Measurements from ENCODE around the gene LFNG.
"Not testable (repeated sequence)": the region's sequence is repeated elsewhere in the genome, so short reads cannot be mapped to it uniquely, and the experiment has no call there.

The LFNG gene

DNA sequence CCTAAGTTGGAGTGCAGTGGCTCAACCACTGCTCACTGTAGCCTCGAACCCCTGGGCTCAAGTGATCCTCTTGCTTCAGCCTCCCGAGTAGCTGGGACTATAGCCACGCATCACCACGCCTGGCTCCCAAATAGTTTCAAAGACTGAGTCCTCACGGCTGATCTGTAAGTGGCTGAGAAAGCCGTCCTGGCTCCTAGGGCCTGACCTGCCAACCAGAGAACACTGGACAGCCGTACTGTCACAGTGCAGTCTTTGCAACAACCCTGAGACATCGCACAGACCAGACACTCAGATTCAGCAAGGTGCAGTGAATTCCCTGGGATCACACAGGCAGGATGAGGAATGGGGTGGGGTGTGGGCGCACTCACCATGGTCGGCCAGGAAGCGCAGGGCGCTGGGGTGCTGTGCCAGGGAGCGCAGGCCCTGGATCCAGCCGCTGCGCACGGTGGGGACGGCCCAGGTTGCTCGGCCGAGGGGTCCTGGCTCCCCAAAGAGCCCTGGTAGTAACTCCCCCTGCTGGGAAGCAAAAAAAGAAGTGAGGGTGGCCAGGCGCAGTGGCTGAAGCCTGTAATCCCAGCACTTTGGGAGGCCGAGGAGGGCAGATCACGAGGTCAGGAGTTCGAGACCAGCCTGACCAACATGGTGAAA is 25.1 kb downstream of the LFNG start:
- DNase-seq (ENCODE audit: low read depth in 2 of 2), result no peak

DNA sequence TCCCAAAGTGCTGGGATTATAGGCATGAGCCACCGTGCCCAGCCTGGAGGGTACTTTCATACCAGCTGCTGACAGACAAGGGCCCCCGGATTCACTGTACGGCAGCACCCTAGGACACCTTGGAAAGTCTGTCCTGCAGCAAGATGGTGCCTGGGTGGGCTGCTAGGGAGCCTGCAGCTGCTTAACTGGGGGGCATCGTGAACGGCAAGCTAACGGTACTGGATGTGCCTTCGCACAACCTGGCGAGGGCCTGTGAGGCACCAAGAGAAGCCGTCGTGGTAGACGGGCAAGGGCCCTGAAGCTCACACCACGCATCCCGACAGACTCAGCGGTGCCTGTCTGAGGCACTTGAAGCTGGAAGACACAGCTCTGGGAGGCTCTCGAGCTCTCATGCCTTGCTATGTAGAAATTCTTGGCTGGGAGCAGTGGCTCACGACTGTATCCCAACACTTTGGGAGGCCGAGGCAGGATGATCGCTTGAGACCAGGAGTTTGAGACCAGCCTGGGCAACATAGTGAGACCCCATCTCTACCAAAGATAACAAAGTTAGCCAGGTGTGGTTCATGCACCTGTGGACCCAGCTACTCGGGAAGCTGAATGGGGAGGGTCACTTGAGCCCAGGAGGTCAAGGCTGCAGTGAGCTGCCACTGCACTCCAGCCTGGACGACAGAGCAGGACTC is 26.3 kb downstream of the LFNG start:
- no peak for DNase-seq (ENCODE audit: low read depth in 2 of 2)

DNA sequence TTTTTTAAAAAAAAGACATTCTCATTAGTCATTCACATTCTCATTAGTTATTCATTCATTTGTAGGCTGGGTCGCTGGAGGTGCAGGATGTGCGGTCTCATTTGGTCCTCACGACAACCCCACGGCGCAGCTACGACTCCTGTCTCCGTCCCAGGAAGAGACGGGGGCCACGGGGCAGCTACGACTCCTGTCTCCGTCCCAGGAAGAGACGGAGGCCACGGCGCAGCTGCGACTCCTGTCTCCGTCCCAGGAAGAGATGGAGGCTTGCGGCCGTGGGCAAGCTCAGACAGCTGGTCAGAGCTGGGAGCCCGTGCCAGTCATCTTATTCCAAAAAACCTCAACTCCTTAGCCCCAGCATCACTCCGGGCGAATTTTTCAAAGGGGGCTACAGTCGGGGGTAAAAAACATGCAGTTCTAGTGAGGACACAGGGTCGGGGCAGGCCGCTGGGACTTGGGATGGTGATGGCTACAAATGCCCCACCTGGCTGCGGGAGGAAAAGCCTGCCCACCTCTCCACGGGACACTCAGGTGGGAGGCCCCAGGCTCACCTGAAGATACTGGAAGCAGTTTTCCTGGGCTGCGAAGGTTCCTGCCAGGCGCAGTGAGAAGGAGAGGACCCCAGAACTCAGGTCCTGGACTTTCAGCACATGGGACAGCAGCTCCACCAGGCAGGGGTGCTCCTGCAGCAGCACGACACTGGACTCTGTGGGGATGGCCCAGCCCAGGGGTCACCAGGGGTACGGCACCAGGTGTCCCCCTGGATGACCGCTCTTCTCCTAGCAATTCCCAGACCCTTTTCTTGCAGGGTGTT is 27.4 kb downstream of the LFNG start:
- no peak for DNase-seq (ENCODE audit: low read depth in 2 of 2)

DNA sequence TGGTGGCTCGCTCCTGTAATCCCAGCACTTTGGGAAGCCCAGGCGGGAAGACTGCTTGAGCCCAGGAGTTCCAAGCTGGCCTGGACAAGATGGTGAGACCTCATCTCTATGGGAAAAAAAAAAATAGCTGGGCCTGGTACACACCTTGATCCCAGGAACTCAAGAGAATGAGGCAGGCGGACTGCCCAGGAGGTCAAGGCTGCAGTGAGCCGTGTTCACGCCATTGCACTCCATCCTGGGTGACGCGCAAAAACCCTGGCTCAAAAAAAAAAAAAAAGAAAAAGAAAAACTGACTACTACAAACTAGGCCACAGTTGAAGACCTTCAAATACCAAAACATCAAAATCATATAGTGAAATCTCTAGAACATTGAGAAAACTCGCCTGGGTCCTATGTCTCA is 31.8 kb downstream of the LFNG start:
- no peak for DNase-seq (ENCODE audit: low read depth in 2 of 2)

DNA sequence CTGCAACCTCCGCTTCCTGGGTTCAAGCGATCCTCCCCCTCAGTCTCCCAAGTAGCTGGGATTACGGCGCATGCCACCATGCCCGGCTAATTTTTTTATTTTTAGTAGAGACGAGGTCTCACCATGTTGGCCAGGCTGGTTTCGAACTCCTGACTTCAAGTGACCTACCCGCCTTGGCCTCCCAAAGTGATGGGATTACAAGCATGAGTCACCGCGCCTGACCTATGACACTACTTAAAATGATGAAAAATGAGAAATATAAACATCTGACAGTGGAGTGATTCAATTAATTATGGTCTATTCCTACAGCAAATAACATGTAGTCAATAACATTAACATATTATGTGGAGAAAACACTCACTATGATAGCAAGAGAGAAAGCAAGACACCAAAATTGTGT is 33.5 kb downstream of the LFNG start:
- no peak for DNase-seq (ENCODE audit: low read depth in 2 of 2)

DNA sequence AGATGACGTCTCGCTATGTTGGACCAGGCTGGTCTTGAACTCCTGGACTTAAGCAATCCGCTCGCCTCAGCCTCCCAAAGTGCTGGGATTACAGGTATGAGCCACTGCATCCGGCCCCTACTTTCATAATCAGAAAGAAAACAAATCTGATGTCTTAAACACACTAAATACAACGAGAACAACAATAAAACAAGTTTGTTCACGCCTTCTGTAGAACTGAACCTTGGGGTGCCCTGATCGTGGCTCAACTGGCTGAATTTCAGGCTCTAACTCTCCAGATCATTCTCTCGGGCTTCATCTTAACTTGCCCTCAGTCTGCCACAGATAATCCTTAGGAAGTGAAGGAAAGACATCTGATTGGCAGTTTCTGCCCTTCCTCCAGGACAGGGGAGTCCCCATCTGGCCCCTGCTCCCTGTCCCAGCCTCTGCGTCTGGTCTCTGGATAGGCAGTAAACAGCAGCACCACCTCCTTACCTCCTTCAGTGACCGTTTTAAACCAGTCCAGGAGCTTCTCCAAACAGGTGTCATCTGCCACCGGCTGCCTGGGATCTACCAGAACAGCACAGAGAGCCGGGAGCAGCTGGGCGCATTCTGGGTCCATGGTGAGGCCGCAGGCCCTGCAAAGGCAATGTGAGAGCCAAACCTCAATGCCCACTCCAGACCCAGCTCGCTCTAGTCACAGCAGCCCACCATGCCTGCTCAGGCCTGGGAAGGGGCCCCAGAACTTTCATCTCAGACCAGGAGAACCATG is 34.4 kb downstream of the LFNG start:
- no peak for DNase-seq (ENCODE audit: low read depth in 2 of 2)

DNA sequence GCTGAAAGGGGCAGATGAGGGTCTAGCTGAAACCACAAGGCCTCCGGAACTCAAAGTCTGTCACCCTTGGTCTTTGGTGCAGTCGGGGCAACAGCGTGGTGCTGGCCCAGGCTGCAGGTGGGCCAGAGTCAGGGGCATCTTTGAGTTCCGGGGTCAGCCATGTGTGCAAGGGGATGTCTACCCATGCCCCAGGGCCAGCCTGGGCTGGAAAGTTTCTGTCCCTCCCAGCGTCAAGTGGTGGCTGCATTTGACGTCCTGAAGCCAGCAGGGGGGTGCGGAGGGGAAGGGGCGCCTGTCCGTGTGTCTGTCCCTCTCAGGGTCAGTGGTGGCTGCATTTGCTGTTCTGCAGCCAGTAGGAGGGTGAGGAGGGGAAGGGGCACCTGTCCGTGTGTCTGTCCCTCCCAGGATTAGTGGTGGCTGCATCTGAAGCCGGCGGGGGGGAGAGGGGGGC is 35.1 kb downstream of the LFNG start:
- no peak for DNase-seq (ENCODE audit: low read depth in 2 of 2)

DNA sequence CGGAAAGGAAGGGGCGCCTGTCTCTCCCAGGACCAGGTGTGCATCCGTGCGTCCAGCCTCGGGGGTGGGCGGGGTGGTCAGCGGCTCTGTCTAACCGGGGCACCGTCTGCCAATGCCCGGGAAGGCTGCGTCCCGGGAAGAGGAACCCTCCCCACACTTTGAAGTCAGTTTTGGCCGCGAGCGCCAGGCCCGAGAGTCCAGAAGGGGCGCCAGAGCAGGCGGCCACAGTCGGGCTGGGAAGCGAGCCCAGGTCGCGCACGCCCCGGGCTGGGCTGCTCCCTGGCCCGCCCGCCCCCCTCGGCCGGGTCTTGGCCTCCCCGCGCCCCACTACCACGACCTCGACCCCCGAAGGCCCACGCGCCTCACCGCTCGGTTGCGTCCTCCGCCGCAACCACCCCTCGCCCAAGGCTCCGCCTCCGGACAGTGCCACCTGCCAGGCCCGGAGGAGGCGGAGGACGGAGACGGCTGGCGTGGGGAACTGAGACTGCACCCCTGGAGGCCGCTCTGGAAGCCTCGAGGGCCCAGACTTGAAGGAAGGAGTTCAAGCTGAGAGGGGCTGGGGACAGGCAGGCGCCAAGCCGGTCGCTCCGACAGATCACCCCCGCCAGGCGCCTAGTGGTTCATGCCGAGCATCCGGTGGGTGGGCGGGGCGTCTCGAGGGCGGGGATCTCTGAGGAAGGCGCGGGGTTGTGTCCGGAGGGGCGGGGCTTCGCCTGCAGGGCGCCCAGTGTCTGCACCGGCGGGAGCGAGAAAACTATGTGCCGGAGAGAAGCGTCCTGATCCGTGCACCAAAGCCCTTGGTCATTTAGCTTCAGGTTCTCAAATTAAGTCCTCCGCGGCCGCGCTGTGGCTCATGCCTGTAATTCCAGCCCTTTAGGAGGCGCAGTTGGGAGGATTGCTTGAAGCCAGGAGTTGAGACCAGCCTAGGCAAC is 35.8 kb downstream of the LFNG start, which contains the start of gene BRAT1:
BRAT1 (minus strand) TSS at position 404 of the 932 bp plus-strand sequence. CDS start 1,093 bp downstream, outside the sequence.
- peak; percentile 87 to 92 for DNase-seq (ENCODE audit: low read depth in 2 of 2)

DNA sequence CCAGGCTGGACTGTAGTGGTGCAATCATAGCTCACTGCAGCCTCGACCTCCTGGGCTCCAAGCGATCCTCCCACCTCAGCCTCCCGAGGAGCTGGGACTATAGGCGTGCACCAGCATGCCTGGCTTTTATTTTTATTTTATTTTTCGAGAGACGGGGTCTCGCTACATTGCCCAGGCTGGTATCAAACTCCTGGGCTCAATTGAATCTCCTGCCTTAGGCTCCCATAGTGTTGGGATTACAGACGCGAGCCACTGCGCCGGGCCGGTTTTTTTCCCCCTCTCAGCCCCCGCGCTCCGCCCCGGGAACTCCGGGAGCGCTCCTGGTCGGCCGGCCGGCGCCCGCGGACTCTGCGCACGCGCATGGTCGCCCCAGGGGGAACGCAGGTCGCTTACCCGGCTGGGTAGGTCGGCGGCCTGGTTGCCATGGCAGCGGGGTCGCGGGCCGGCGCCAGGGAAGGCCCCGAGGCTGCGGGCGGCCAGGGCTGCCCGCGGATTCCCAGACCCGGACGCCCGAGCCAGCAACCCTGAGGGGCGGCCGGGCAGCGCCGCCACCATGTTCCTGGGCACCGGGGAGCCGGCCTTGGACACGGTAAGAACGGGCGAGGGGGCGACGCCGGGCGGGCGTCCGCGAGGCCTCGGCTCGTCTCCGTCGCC is 39.2 kb downstream of the LFNG start, which contains the start of gene IQCE:
IQCE (plus strand) TSS at position 351 of the 654 bp plus-strand sequence; CDS start at position 554, 203 bp downstream.
- DNase-seq (ENCODE audit: low read depth in 2 of 2), result peak; percentile 77 to 81

DNA sequence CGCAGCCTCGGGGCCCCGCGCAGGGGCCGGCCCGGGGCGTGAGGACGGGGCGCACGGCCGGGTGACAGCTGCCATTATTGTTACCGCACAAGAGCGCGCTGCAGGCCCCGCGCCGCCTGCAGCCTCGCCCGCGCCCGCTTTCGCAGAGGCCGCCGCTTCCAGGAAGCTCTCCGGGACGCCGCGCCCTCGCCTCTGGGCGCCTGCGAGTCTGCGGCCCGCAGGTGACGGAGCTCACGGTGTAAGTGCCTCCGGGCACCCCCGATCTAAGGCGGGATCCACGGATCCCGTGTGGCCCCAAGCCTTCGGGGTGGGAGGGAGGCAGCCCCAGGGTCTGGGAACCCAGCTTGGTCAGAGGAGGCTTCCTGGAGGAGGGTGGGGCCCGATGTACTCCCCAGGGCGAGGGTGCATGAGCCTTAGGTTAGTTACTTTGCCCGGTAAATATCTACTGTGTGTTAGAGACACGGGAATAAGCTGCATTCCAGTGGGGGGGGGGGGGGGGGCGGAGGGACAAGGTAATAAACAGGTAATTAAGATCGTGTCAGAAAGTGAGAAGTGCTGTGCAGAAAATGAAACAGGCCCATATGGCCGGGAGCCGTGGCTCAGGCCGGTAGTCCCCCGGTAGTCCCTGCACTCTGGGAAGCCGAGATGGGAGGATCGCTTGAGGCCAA is 39.8 kb downstream of the LFNG start:
- no peak for DNase-seq (ENCODE audit: low read depth in 2 of 2)

DNA sequence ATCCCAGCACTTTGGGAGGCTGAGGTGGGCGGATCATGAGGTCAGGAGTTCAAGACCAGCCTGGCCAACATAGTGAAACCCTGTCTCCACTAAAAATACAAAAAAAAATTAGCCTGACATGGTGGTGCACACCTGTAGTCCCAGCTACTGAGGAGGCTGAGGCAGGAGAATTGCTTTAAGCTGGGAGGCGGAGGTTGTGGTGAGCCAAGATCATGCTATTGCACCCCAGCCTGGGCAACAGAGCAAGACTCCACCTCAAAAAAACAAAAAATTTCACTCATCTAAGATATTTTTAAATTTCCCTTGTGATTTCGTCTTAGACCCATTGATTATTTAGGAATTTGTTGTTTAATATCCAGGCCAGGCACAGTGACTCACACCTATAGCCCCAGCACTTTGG is 44.4 kb downstream of the LFNG start:
- not testable (repeated sequence) for DNase-seq (ENCODE audit: low read depth in 2 of 2)

DNA sequence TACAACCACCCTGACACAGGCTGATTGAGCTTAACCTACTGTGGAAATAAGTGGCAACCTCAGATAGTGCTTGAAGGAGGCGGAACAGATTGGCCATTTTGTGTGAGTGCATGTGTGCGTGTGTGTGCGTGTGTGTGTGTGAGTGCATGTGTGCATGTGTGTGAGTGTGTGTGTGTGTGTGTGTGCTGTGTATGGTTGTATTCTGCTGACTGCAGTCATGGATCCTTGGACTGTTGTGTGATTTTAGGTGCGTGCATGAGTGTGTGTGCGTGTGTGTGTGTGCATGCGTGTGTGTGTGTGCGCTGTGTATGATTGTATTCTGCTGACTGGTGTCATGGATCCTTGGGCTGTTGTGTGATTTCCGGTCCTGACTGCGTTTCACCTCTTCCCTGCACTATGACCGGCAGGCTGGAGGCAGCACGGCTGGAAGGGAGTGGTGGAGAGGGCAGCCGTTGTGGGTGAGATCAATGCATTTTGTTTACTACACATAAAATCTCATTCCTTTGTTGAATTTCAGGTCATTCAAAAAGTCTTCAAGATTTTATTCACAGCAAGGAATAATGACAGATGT is 45.5 kb downstream of the LFNG start:
- no peak for DNase-seq (ENCODE audit: low read depth in 2 of 2)

DNA sequence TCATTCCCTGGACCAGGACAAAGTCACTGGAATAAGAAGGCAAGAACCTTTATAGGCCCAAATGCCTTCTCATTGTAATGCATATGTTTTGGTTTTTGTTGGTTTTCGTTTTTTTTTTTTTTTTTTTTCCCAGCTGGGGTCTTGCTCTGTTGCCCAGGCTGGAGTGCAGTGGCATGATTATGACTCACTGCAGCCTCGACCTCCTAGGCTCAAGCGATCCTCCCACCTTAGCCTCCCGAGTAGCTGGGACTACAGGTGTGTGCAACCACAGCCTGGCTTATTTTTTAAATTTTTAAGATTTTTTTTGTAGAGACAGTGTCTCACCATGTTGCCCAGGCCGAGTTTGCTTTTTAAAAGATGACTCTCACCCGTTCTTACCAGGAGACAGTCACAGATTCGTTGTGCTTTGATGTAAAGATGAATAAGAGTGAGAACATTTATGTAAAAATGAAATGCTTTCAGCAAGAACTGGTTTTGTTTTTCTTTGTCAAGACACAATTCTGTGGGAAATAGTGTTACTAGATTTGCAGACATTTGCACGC is 46.8 kb downstream of the LFNG start:
- DNase-seq (ENCODE audit: low read depth in 2 of 2), result no peak

DNA sequence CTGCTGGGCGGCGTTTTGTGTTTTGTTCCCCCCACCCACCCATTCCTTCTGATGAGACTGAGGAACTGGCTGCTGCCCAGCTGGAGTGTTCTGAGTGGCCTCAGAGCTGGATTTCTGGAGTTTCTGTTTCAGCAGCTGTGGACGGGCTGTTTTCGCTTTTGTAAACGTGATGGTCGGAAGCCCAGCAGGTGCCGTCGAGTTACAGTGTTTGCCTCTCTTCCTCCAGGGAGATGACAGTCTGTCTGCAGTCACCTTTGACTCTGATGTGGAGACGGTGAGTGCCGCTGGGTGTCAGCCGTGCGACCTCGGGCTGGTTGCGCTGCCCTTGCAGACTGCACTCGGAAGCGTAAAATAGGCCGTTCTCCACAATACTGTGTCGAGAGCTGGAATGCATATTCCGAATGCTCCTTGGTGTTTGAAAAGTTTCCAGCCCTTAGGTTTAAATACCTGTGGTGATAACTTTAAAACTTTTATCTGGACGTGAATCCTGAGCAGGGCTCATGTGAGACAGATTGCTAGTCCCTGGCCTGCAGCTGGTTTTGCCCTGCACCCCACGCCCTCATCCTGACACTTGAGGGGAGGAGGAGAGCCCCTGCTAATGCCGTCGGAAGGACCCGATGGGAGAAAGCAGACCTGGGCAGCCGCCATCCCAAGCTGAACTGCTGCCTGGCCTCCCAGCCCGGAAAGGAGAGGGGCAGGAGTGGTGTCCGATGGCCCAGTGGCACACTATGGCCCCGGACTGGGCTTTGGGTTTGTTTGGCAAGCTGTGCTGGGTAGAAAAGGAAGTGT is 47.5 kb downstream of the LFNG start:
- no peak for DNase-seq (ENCODE audit: low read depth in 2 of 2)

DNA sequence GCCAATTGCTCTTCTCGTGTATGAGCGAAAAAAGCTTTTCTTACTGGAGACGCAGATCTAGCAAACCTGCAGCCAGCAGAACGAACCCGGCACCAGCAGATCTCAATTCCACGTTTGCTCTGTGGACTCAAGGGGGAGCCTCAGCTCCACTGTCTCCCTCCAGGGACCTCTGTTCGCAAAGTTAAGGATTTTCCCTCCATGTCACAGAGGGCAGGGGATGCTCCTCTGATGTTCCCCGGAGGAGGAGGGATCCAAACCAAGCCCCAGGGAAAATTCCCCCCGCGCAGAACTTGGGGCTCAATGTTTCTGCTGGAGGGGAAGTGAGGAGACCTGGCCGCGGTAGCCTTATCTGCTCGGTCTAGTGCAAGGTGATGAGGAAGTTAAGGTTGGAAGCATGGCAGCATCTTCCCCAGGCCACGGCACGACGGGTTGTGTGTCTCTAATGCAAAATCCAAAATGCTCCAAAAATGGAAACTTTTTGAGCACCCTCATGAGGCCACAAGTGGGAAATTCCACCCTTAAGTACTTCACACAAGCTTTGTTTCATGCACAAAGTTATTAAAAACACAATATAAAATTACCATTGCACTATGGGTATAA is 48.2 kb downstream of the LFNG start:
- no peak for DNase-seq (ENCODE audit: low read depth in 2 of 2)

DNA sequence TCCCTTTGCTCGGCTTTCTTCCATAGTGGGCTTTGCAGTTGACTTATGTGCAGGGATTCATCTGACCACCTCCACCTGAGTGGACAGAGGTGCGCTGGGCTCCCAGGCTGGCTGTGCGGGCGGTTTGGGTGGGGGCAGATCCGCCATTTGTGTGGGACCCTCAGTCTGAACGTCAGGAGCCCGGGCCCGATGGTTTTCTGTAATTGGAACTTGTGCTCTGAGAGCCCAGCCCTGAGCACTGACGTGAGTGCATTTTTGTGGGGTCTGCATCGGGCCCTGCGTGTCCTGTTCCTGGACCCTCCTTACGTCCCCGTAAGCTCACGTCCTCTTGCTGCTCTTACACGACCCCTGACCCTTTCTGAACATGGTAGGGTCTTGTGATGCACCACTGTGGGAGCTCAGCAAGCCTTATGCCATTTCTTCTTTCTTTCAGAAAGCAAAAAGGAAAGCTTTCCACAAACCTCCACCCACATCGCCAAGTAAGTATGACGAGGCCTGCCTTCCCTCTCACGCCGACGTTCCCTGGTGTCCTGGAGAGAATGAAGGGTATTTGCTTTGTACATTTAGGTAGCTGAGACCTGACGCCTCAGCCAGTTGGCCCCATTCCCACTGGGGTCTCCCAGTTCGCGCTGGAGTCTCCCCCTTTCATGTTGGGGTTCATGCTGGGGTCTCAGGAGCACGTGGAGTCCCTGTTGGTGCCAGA is 49.1 kb downstream of the LFNG start:
- no peak for DNase-seq (ENCODE audit: low read depth in 2 of 2)

DNA sequence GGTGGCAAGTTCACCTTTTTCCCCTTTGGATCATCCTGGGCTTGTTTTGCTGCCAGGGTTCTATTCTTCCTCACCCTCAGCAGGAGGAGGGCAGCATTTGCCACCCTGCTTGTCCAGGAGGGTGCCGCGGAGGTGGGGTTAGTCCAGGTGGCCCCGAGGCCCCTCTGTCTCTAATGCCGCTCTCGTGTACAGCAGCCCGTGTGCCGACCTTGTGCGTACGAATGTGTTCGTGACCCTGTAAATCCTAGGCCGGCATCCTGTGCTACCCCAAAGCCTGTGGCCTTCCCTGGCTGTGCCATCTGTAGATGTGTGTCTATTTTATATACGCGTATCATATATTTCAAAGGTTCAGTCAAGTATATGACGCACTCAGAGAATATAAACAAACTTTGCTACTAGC is 49.8 kb downstream of the LFNG start:
- DNase-seq (ENCODE audit: low read depth in 2 of 2), result no peak
